Activated CD8-positive, alpha-beta memory T cell treated with anti-CD3 and anti-CD28 coated beads, Interleukin-2, amount 10 ng/mL, durations not matched to agents 7 days and 5 days (primary cell): ENCODE measurements around the gene CHCHD4. TPM values are rescaled to one million over a fixed set of nuclear protein-coding genes. Genes with fewer than 3 reads are reported as not detected.

ENCODE experiments used
- ATAC-seq: fragments of 150-1000 bp; cut with Tn5 transposase; one replicate; pipeline ENCODE4 v1.10.0; 2021; ENCODE audit warnings: moderate library complexity
- CTCF ChIA-PET: fragments of 350-600 bp; sonication (Branson Sonifier 250); formaldehyde crosslinking; loops from one replicate; lab custom pipeline; 2021; ENCODE audit warnings: antibody characterized with exemption; lab: Charles Lee
- DNase-seq: peaks from one replicate; pipeline ENCODE4 v3.0.0-alpha.2; 2020
- H3K27ac Mint-ChIP-seq: one replicate; pipeline ENCODE4 v1.8.0; 2021; ENCODE audit warnings: mild to moderate bottlenecking, mixed read lengths
- H3K27me3 Mint-ChIP-seq: one replicate; pipeline ENCODE4 v1.8.0; 2021; ENCODE audit warnings: mixed read lengths
- H3K36me3 Mint-ChIP-seq: one replicate; pipeline ENCODE4 v1.8.0; 2021; ENCODE audit warnings: mild to moderate bottlenecking, mixed read lengths
- H3K4me1 Mint-ChIP-seq: one replicate; pipeline ENCODE4 v1.8.0; 2021; ENCODE audit warnings: mixed read lengths
- H3K4me3 Mint-ChIP-seq: one replicate; pipeline ENCODE4 v1.8.0; 2021; ENCODE audit warnings: mild to moderate bottlenecking, moderate library complexity, mixed read lengths
- H3K9me3 Mint-ChIP-seq: one replicate; pipeline ENCODE4 v1.8.0; 2022; ENCODE audit warnings: low read depth, mixed read lengths
- total RNA-seq, 2 experiments: library from RNA; stranded (reverse); gene quantifications; one replicate each; pipeline ENCODE4 v1.2.3, GENCODE V29; 2021

The CHCHD4 gene
- total RNA-seq, 2 experiments from 2014 or later, result 15.2 to 19.7 TPM

DNA sequence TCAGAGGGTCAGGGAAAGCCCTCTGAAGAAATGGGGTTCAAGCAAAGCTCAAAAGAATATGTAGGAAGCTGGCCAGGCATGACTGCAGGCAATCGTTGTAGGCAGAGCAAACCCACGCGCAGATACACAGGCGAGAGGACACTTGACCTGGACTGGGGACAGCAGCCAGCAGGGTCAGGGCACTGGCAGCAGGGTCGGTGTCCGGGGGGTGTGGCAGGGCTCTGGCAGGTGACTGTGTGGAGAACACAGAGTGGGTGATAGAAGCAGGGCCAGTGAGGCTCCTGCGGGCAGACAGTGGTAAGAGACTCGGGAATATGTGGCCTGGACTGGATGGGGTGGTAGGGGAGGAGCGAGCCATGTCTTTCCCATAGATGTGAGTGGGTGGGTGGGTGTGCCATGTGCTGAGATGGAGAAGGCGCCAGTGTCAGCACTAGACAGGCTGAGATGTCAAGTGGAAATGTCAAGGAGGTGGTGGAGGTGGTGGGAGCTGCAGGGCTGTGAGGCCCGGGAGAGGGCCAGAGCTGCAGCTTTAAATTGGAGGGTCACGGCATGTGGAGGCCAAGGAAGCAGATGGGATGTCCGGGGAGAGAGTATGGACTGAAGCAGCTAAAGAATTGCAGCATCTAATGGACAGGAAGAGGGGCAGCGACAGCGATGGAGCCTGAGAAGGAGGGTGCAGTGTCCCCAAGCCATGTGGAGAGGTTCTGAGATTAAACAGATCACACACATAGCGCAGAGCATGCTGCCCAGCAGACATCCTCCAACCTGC lies 13.6 kb upstream of the CHCHD4 start:
- no peak for DNase-seq
- Mint-ChIP-seq H3K27ac (no peak overlapping the region), H3K36me3 (peaks cover 15% of the 10 kb centered on the region), H3K4me3 (no peak overlapping the region), H3K9me3 (no peaks in the 10 kb centered on the region), H3K27me3 (no peaks in the 10 kb centered on the region), H3K4me1 (peaks cover 16% of the 10 kb centered on the region)
- CTCF ChIA-PET, result no interaction called here
- ATAC-seq, result no peak

- Mint-ChIP-seq H3K27me3 (no peaks in the 10 kb centered on the region), H3K4me3 (no peak overlapping the region), H3K27ac (no peak overlapping the region), H3K36me3 (peaks cover 16% of the 10 kb centered on the region), H3K9me3 (no peaks in the 10 kb centered on the region), H3K4me1 (peaks cover 8% of the 10 kb centered on the region)
- CTCF ChIA-PET, result no interaction called here
- no peak for ATAC-seq
- DNase-seq, result no peak
Observed at GRCh38 chr3:14137445-14137844, 12.8 kb upstream of the CHCHD4 start.

DNA sequence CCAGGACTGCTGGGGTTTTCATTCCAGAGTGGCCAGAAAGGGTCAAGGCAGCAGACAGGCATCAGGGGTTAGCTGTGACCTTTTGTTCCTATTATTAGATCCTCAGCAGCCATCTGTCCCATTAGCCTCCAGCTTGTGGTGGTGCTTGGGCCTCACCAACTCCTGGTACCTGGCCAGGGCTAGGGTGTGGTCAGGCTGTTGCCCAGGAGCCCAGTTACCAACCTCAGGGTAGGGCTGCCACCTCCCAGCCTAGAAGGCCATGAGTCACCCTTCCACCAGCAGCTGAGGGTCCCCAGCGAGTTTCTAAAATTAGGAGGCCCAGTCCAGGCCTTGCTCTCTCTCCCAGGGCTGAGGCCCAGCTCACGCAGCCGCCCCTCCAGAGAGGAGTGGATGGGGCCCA lies 12.3 kb upstream of the CHCHD4 start:
- no peaks in the 10 kb centered on the region for H3K27me3 Mint-ChIP-seq
- peaks cover 15% of the 10 kb centered on the region for H3K36me3 Mint-ChIP-seq
- CTCF ChIA-PET, result no interaction called here
- no peak overlapping the region for H3K27ac Mint-ChIP-seq
- H3K4me3 Mint-ChIP-seq, result no peak overlapping the region
- H3K4me1 Mint-ChIP-seq, result peaks cover 3% of the 10 kb centered on the region
- DNase-seq (no peak), ATAC-seq (no peak)
- H3K9me3 Mint-ChIP-seq, result no peaks in the 10 kb centered on the region

- Mint-ChIP-seq H3K27ac (no peak overlapping the region), H3K4me1 (no peaks in the 10 kb centered on the region), H3K36me3 (peaks cover 15% of the 10 kb centered on the region), H3K9me3 (no peaks in the 10 kb centered on the region), H3K27me3 (no peaks in the 10 kb centered on the region), H3K4me3 (no peak overlapping the region)
- CTCF ChIA-PET, result no interaction called here
- DNase-seq (no peak), ATAC-seq (no peak)
Observed at GRCh38 chr3:14135581-14135980, 10.9 kb upstream of the CHCHD4 start.

- CTCF ChIA-PET, result no interaction called here
- Mint-ChIP-seq H3K27ac (no peak overlapping the region), H3K36me3 (peaks cover 22% of the 10 kb centered on the region), H3K9me3 (no peaks in the 10 kb centered on the region), H3K4me3 (no peak overlapping the region), H3K4me1 (no peaks in the 10 kb centered on the region), H3K27me3 (no peaks in the 10 kb centered on the region)
- no peak for ATAC-seq
- no peak for DNase-seq
Observed at GRCh38 chr3:14134291-14134690, 9.6 kb upstream of the CHCHD4 start.

DNA sequence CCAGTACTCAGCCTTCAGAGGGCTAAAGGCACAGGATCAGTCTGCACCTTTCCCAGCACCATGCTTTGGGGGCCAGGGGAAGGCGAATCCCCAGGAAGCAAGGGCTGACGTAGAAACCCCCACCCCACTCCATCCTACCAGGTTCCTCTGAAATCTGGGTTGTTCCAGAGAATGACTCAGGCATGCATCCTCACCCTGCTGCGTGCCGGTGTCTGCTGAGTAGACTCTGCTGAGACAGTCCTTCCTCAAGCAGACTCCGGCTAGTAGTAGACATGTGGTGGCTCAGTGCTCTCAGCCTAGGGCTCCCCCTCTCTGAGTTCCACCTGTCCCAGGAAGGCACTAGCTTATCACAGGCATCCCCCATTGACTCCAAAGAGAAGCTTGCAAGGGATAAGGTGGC lies 9.2 kb upstream of the CHCHD4 start:
- Mint-ChIP-seq H3K4me3 (no peak overlapping the region), H3K4me1 (no peaks in the 10 kb centered on the region), H3K36me3 (peaks cover 25% of the 10 kb centered on the region), H3K27me3 (no peaks in the 10 kb centered on the region), H3K9me3 (no peaks in the 10 kb centered on the region), H3K27ac (no peak overlapping the region)
- no peak for DNase-seq
- no peak for ATAC-seq
- CTCF ChIA-PET, result no interaction called here

DNA sequence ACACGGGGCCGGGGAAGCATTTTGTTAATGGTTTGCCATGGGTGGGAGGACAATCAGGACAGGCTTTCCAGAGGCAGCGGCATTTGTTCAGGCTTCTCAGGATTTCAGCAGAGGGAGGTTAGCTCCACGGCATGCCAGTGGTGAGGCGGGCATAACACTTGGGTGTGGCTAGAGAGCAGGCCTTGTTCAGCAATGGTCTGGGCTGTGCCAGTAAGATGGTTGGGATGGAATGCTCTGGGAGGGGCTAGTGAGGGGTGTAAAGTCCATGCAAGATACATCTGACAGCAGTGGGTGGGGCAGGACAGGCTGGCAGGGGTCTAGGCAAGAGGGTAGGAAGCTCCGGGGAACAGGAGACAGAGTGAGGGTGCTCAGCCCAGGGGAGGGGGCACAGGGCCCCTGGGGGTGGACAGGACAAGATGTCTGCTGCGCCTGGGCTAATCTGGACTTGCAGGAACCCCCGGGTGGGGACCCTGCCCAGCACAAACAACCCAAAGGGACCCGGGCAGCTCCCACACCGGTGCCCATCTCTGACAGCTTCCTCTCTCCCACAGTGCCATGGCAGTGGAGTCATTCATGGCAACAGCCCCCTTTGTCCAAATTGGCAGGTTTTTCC lies 8.6 kb upstream of the CHCHD4 start:
- Mint-ChIP-seq H3K9me3 (no peaks in the 10 kb centered on the region), H3K27me3 (no peaks in the 10 kb centered on the region), H3K4me1 (peaks cover 4% of the 10 kb centered on the region), H3K4me3 (no peak overlapping the region), H3K36me3 (peaks cover 31% of the 10 kb centered on the region), H3K27ac (no peak overlapping the region)
- CTCF ChIA-PET, result no interaction called here
- DNase-seq (no peak), ATAC-seq (no peak)

DNA sequence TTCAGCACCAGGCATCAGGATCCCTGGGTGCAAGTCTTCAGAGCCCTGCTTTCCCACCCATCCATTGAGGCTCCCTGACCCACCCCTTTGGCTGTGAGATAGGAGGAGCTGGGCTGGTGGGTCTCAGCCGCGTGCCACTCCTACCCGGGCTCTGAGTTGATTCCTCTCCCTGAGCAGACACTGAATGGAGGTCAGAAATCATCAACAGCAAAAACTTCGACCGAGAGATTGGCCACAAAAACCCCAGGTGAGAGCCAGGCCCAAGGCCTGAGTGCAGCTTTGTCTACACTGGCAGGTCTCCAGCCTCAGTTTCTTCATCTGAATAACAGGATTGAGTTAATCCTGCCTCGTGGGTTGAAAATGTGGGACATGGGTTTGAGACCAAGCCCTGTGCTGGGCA lies 8.0 kb upstream of the CHCHD4 start:
- DNase-seq (no peak), ATAC-seq (no peak)
- Mint-ChIP-seq H3K9me3 (no peaks in the 10 kb centered on the region), H3K27me3 (no peaks in the 10 kb centered on the region), H3K27ac (no peak overlapping the region), H3K36me3 (peaks cover 37% of the 10 kb centered on the region), H3K4me3 (no peak overlapping the region), H3K4me1 (peaks cover 10% of the 10 kb centered on the region)
- CTCF ChIA-PET, result no interaction called here

- Mint-ChIP-seq H3K4me3 (no peak overlapping the region), H3K27ac (no peak overlapping the region), H3K9me3 (no peaks in the 10 kb centered on the region), H3K4me1 (peaks cover 16% of the 10 kb centered on the region), H3K36me3 (peaks cover 42% of the 10 kb centered on the region), H3K27me3 (no peaks in the 10 kb centered on the region)
- CTCF ChIA-PET, result interaction anchor here (1.0 kb wide), 1 partner anchor 129 kb away, joined by 3 read pairs; no protein-coding TSS in a partner anchor
- DNase-seq (no peak), ATAC-seq (no peak)
Observed at GRCh38 chr3:14132120-14132519, 7.5 kb upstream of the CHCHD4 start.

GRCh38 chr3:14131134-14131533 lies 6.5 kb upstream of the CHCHD4 start:
- Mint-ChIP-seq H3K9me3 (no peaks in the 10 kb centered on the region), H3K4me3 (no peak overlapping the region), H3K27ac (no peak overlapping the region), H3K27me3 (no peaks in the 10 kb centered on the region), H3K36me3 (peaks cover 40% of the 10 kb centered on the region), H3K4me1 (peaks cover 25% of the 10 kb centered on the region)
- CTCF ChIA-PET, result interaction anchor here (1.0 kb wide), 1 partner anchor 130 kb away, joined by 3 read pairs; no protein-coding TSS in a partner anchor
- DNase-seq, result no peak
- no peak for ATAC-seq

DNA sequence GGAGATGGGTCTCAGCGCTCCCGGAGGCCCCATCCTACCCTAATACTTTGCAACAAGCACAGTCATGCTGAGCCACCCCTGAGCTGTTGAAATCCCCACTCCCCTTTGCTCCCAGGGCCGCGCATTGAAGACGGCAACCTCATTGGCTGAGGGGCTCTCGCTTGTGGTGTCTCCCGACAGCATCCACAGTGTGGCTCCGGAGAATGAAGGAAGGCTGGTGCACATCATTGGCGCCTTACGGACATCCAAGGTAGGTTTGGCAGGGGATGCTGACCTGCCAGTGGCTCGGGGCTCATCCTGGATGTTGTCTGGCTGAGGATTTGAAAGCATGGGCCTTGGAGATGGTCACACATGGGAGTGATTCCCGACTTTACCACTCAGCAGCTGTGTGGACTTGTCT lies 6.0 kb upstream of the CHCHD4 start:
- H3K4me3 Mint-ChIP-seq, result no peak overlapping the region
- CTCF ChIA-PET, result no interaction called here
- H3K9me3 Mint-ChIP-seq, result no peaks in the 10 kb centered on the region
- ATAC-seq, result no peak
- H3K27me3 Mint-ChIP-seq, result no peaks in the 10 kb centered on the region
- DNase-seq, result no peak
- no peak overlapping the region for H3K27ac Mint-ChIP-seq
- H3K4me1 Mint-ChIP-seq, result peaks cover 29% of the 10 kb centered on the region
- peaks cover 35% of the 10 kb centered on the region for H3K36me3 Mint-ChIP-seq

GRCh38 chr3:14130230-14130629 lies 5.6 kb upstream of the CHCHD4 start:
- no peaks in the 10 kb centered on the region for H3K9me3 Mint-ChIP-seq

GRCh38 chr3:14129296-14129695 lies 4.6 kb upstream of the CHCHD4 start:
- Mint-ChIP-seq H3K27me3 (no peaks in the 10 kb centered on the region), H3K4me1 (peaks cover 29% of the 10 kb centered on the region), H3K27ac (no peak overlapping the region), H3K36me3 (peaks cover 34% of the 10 kb centered on the region), H3K4me3 (no peak overlapping the region), H3K9me3 (no peaks in the 10 kb centered on the region)
- DNase-seq, result no peak
- no peak for ATAC-seq
- CTCF ChIA-PET, result interaction anchor here (0.6 to 0.7 kb wide), 3 partner anchors 11 to 345 kb away, joined by 4 to 5 read pairs (median 4); no protein-coding TSS in a partner anchor

More at GRCh38 chr3:14130230-14130629, 5.6 kb upstream of the CHCHD4 start:
- ATAC-seq, result no peak
- H3K4me3 Mint-ChIP-seq, result no peak overlapping the region
- peaks cover 29% of the 10 kb centered on the region for H3K4me1 Mint-ChIP-seq
- H3K27ac Mint-ChIP-seq, result no peak overlapping the region
- H3K36me3 Mint-ChIP-seq, result peaks cover 35% of the 10 kb centered on the region
- DNase-seq, result no peak
- no peaks in the 10 kb centered on the region for H3K27me3 Mint-ChIP-seq
- CTCF ChIA-PET, result no interaction called here

DNA sequence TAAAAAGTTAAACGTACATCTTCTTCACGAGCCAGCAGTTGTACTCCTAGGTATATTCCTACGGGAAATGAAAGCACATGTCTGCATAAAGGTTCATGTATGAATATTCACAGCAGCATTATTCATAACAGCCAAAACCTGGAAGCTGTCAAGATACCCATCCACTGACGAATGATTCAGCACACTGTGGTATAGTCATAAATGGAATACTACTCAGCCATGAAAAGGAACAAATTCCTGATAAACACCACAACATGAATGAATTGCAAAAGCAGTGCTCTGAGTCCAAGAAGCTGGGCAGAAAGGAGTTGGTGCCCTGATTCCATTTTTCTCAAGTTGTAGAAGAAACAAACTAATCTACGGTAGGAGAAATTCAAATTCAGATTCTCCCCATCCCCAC lies 4.1 kb upstream of the CHCHD4 start:
- no peak for DNase-seq
- no peak for ATAC-seq
- H3K4me1 Mint-ChIP-seq, result peaks cover 32% of the 10 kb centered on the region
- H3K9me3 Mint-ChIP-seq, result no peaks in the 10 kb centered on the region
- H3K4me3 Mint-ChIP-seq, result no peak overlapping the region
- H3K27me3 Mint-ChIP-seq, result no peaks in the 10 kb centered on the region
- no peak overlapping the region for H3K27ac Mint-ChIP-seq
- peaks cover 34% of the 10 kb centered on the region for H3K36me3 Mint-ChIP-seq
- CTCF ChIA-PET, result interaction anchor here (0.6 kb wide), 1 partner anchor 248 kb away, joined by 4 read pairs; no protein-coding TSS in a partner anchor
